Measurements from ENCODE around the gene DRC1. TPM values are rescaled to one million over a fixed set of nuclear protein-coding genes. Genes with fewer than 3 reads are reported as not detected.
"Not testable (repeated sequence)": the region's sequence is repeated elsewhere in the genome, so short reads cannot be mapped to it uniquely, and the experiment has no call there.

DRC1 gene
- total and polyA plus RNA-seq, 2 of the 13 experiments (the other 11 are each of a cell fraction or from before 2014, with no cell fraction given) = 0.07 TPM; not detected in 1

DNA sequence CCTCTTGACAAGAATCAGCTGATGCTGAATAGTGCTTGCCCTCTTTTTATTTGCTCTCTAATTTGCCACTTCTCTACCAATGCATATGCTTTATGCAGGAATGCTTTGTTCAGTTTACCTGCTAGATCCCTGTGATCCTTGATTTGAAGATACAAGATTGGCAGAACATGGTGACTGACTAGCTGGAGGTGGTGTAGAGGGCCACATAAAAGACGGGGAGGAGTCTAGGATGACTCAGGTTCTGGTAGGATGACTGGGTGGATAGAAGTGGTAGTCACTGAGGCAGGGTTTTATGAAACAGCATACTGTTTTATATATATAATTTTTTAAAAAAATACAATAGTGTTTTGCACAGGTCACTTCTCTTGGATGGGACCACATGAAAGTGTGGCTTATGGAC is 48.8 kb upstream of the DRC1 start:
- no peak overlapping the region for H3K4me3 ChIP-seq (replicated peaks in 1 of 3; ENCODE audit: insufficient read depth in 1 of 3, low read depth in 2 of 3, low read length in 3 of 3)
- TF ChIP-seq ZNF263 (CRISPR knock-in tag; IDR thresholded peaks at IDR 0.05) (peak; percentile 60; the same call in 1 of the 2 replicates), KLF11 (CRISPR knock-in tag; IDR thresholded peaks at IDR 0.05) (no peak)
- TF ChIP-seq, protein P1, sequence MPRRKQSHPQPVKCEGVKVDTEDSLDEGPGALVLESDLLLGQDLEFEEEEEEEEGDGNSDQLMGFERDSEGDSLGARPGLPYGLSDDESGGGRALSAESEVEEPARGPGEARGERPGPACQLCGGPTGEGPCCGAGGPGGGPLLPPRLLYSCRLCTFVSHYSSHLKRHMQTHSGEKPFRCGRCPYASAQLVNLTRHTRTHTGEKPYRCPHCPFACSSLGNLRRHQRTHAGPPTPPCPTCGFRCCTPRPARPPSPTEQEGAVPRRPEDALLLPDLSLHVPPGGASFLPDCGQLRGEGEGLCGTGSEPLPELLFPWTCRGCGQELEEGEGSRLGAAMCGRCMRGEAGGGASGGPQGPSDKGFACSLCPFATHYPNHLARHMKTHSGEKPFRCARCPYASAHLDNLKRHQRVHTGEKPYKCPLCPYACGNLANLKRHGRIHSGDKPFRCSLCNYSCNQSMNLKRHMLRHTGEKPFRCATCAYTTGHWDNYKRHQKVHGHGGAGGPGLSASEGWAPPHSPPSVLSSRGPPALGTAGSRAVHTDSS (CRISPR knock-in tag; conservative IDR thresholded peaks at IDR 0.05) = no peak
- no peak overlapping the region for H3K27ac ChIP-seq (ENCODE audit: extremely low read length, insufficient read depth, low read length)
- DNase-seq (ENCODE audit: low spot score) = no peak
- no peak for ATAC-seq
- CTCF ChIA-PET (ENCODE audit: low intra/inter-chr PET ratio, low total read pairs) = no interaction called here
- peaks cover 1 to 21% of the 10 kb centered on the region in 2 experiments; a peak in 3 of 5 replicates for H3K36me3 ChIP-seq (replicated peaks in 1 of 2; ENCODE audit: control insufficient read depth in 1 of 2, insufficient read depth in 2 of 2, low read length in 2 of 2)
- BruUV-seq (replicated peaks) = no TSS peak
- POLR2A ChIA-PET = no interaction called here
- no peak for FAIRE-seq
- H3K27me3 ChIP-seq (ENCODE audit: control insufficient read depth in 1 of 2, insufficient read depth in 2 of 2, low read length in 2 of 2) = no peaks in the 10 kb centered on the region
- peaks cover 42% of the 10 kb centered on the region for H3K4me1 ChIP-seq (ENCODE audit: insufficient read depth, low read length)
- WGBS (ENCODE audit: low lambda C conversion rate) = 96% methylated on average over 1 of the region's 1 CpG
- peaks cover 94% of the 10 kb centered on the region for H3K79me2 ChIP-seq (ENCODE audit: insufficient read depth, low read length)
- in situ Hi-C loops (cut with HindIII; ENCODE audit: extremely low pct_ligation_motif_present, low pct_unique_long_range_greater_than_20kb) (no loop called here), intact Hi-C loops (cut with micrococcal nuclease; ENCODE audit: unreplicated experiment) (no loop called here)
- no peaks in the 10 kb centered on the region for H3K9me3 ChIP-seq (ENCODE audit: low read length)
- no peak overlapping the region for H3K4me2 ChIP-seq (ENCODE audit: low read depth, low read length)
- no peak overlapping the region for H2AFZ ChIP-seq (ENCODE audit: low read length)
- H4K20me1 ChIP-seq (ENCODE audit: insufficient read depth, low read length) = peaks cover 44% of the 10 kb centered on the region
- no peak overlapping the region for H3K9ac ChIP-seq (ENCODE audit: insufficient read depth, low read depth, low read length)

DNA sequence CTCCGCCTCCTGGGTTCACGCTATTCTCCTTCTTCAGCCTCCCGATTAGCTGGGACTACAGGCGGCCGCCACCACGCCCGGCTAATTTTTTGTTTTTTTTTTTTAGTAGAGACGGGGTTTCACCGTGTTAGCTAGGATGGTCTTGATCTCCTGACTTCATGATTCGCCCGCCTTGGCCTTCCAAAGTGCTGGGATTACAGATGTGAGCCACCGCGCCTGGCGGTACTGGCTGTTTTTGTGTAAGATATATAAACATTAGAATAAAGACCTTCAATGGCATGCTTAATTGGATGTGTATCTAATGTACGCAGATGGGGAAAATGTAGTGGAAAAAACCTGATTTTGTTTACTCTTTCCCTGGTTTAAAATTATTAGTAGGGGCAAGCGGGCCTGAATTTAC is 47.3 kb upstream of the DRC1 start:
- FAIRE-seq; ATAC-seq; H3K4me2 ChIP-seq (ENCODE audit: low read depth, low read length); DNase-seq (ENCODE audit: low spot score); H3K9ac ChIP-seq (ENCODE audit: insufficient read depth, low read depth, low read length); H2AFZ ChIP-seq (ENCODE audit: low read length); intact Hi-C loops (cut with micrococcal nuclease; ENCODE audit: unreplicated experiment); H3K4me3 ChIP-seq (replicated peaks in 1 of 3; ENCODE audit: insufficient read depth in 1 of 3, low read depth in 2 of 3, low read length in 3 of 3); BruUV-seq (replicated peaks); H3K9me3 ChIP-seq (ENCODE audit: low read length); CTCF ChIA-PET (ENCODE audit: low intra/inter-chr PET ratio, low total read pairs); in situ Hi-C loops (cut with HindIII; ENCODE audit: extremely low pct_ligation_motif_present, low pct_unique_long_range_greater_than_20kb); H3K27ac ChIP-seq (ENCODE audit: extremely low read length, insufficient read depth, low read length); H3K27me3 ChIP-seq (ENCODE audit: control insufficient read depth in 1 of 2, insufficient read depth in 2 of 2, low read length in 2 of 2): not testable (repeated sequence)
- Histone ChIP-seq H3K36me3 (replicated peaks in 1 of 2; ENCODE audit: control insufficient read depth in 1 of 2, insufficient read depth in 2 of 2, low read length in 2 of 2) (peaks cover 1 to 21% of the 10 kb centered on the region in 2 experiments; a peak in 3 of 5 replicates), H3K4me1 (ENCODE audit: insufficient read depth, low read length) (peaks cover 38% of the 10 kb centered on the region), H3K79me2 (ENCODE audit: insufficient read depth, low read length) (peaks cover 94% of the 10 kb centered on the region), H4K20me1 (ENCODE audit: insufficient read depth, low read length) (peaks cover 50% of the 10 kb centered on the region)
- WGBS (ENCODE audit: low lambda C conversion rate) = 97% methylated on average over 16 of the region's 16 CpGs
- POLR2A ChIA-PET = interaction anchor here (4.8 kb wide), 1 partner anchor 9 kb away, joined by 18 read pairs; the partner anchor contains the start of gene SELENOI
